HG02798 (cell line): ENCODE results near the gene KCND2.
"Not testable (repeated sequence)": the region's sequence is repeated elsewhere in the genome, so short reads cannot be mapped to it uniquely, and the experiment has no call there.

Experiments
- ATAC-seq: cut with Tn5 transposase; IDR thresholded peaks from one replicate; pipeline ENCODE4 v1.9.1; 2021; ENCODE audit warnings: mild to moderate bottlenecking; ENCODE audit not compliant: unreplicated experiment, poor library complexity

KCND2 gene

DNA sequence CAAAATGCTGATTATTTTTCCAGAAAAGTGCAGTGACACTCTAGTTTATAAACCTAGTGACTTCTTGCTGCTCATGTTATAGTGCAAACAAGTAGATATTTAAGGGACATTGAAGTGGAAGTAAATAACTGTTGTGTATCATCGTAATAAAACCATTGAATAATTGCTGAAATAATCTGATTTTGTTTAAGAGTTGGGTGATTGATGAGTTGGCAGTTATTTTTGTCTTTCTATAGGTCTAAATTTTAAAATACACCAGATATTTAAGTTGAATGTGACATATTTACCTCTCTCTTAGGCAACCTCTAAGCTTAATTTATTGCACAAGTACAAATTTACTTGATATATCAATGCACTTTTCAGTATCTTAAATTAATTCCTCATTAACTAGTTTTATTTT is 392.1 kb downstream of the KCND2 start:
- no peak for ATAC-seq

DNA sequence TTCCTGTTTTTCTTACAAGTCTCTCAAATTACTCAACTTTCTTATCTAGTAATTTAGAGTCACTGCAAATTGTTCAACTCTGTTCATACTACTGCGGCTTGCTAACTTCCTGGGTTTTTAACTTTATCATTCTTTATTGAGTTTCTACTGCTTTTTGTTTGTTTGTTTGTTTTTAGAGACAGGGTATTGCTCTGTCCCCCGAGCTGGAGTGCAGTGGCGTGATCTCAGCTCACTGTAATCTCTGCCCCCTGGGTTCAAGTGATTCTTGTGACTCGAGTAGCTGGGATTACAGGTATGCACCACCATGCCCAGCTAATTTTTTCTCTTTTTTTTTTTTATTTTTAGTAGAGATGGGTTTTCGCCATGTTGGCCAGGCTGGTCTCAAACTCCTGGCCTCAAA is 402.1 kb downstream of the KCND2 start:
- ATAC-seq, result no peak

DNA sequence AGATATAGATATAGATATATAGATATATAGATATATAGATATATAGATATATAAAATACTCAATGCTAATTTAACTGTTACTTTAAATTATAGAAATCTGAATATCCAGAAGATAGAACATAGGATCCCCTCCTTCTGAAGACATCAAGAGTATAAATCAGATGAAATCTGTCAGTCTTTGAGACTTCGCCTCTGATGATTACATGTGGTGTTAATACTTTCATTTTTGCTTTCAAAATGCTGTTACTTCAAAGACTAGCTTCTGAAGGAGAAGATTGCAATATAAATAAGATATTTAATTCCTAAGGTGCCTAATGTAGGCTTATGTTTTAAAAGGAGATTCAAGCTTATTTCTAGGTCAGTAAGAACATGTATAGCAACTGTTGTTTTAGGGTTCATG is 404.6 kb downstream of the KCND2 start:
- no peak for ATAC-seq

DNA sequence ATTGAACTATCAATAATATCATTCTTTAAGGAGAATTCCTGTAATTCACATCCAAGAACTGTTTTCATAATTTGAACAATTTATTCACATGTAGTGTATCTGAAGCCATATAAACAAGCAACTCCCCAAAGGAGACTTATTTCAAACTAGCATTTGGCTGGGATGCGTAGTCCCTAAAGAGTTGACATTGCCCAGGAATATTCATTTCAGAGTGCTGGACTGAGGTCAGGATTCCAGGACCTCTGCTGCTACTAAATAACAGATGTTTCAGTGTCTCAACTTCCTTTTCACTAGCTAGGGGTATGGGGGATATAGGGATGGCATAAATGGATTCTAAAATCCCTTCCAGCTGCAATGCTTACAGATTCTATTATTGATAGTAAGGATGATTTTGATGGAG is 408.0 kb downstream of the KCND2 start:
- no peak for ATAC-seq

DNA sequence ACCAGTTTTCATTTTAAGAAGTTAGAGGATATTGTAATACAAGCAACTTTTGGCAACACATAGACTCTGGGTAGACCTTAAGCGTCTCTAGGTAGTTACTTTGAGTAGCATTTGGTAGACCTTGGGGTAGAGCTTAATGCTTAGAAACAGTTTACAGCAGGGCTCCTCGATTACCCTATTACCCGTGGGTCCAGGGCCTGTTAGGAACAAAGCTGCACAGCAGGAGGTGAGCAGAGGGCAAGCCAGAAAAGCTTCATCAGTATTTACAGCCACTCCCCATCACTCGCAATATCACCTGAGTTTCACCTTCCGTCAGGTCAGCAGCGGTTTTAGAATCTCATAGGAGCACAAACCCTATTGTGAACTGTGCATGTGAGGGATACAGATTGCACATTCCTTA is 411.5 kb downstream of the KCND2 start:
- no peak for ATAC-seq

DNA sequence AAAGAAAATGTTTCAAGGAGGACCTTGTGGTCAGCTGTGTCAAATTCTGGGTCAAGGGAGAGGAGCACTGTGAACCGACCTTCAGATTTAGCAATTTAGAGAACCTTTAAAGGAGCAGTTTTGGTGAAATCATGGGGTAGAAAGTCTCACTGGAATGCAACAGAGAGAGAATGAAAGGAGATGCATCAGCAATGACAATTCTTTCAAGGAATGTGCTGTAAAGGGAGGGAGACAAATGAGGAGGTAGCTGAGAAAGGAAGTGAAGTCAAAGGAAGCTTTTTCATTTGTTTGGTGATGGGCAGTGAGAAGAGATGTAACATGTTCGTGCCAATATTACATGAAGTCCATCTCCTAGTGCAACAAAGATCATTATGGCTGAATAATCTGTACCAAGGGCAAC is 418.9 kb downstream of the KCND2 start:
- ATAC-seq, result no peak

DNA sequence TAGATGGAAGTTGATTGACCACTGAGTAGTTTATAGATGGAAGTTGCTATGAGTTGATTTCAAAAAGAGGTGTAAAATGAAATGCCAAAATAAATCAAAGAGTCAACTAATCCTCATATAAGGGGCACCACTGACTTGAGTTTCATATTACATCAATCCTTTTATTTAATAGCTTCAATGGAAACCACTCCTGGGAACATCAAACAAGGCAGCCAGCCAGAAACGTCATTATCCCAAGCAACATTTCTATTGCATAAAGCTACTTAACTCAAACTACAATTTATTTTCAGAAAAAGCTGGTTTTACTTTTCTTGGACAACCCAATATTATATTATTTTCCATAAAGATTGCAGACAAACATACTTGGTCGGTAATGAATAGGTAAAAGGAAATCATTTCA is 422.9 kb downstream of the KCND2 start:
- no peak for ATAC-seq

DNA sequence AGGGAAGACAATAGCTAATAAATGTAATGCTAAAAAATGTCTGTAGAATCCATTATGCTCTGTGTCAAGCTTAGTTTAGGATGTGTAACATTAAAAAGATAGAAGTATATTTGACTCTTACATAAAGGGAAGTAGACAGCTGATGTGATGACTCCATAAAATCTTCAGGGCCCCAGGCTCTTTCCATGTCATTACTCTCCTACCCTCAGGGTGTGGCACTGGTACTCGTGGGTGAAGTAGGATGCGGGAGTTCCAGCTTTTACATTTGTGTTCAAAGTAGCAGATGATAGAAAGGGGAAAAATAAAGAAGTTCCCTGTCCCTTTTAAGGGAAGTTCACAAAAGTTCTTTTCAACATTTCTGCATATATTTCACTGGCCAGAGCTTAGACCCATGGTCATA is 427.8 kb downstream of the KCND2 start:
- ATAC-seq, result no peak

DNA sequence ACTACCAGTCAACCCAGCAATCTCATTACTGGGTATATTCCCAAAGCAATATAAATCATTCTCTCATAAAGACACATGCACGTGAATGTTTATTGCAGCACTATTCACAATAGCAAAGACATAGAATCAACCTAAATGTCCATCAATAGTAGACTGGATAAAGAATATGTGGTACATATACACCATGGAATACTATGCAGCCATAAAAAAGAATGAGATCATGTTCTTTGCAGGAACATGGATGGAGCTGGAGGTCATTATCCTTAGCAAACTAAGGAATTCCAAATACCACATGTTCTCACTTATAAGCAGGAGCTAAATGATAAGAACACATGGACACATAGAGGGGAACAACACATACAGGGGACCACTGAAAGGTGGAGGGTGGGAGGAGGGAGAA is 429.4 kb downstream of the KCND2 start:
- not testable (repeated sequence) for ATAC-seq

DNA sequence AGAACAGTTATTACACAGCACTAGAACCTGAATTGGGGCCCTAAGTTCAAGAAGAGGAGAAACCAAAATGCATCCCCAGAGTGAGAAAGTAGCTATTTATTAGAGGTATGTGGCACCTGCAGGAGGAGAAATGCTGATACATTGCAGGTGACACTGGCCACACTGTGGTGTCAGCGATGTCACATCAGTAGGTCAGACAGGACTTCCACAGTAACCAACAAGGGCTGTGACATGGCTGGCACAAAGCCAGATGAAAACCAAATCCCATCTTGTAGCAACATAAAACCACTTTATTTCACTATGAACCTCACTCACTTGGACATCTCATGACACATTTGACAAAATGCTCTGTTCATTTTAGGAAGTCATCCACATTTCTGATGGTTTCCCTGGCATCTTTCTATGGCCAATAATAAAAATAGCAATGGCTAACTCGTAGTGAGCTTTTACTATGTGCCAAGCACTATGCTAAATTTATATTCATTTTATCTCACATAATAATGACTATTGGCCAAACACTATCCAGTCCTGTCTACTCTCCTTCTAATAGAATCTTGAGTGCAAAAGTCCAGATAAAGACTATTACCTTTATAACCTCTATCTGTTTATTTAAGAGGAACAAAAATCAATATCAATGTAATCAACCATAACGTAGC is 430.7 kb downstream of the KCND2 start:
- ATAC-seq, result no peak

DNA sequence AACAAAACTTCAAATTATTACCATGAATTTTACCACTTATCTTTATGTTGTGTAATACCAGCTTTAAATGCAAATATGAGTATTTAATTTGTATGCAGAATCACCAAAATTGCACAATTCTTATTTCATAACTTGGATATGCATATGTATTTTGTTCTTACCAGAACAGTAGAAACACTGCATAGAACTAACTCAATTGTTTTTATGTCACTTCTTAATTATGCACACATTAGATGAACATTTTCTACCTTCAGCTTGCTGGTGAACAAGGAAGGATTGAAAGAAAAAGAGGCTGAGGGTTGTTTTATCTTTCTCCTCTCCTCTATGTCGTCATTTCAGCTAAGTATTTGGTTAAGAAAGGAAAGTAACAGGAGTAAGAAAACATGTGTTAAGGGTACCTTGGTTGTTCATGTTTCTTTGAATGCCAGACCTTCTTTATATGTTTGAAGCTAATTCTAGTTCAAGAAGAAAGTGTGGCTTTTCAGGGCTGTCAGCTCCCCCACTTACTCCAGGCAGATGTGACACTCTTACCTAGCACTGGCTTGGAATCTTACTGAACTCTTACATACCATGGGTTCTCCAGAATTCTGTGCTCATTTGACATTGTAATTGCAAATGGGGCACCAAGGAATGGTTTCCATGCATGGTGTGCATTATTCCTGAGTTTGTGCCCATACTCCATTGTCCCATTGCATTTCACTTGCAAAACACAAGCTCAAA is 436.4 kb downstream of the KCND2 start:
- ATAC-seq, result no peak

DNA sequence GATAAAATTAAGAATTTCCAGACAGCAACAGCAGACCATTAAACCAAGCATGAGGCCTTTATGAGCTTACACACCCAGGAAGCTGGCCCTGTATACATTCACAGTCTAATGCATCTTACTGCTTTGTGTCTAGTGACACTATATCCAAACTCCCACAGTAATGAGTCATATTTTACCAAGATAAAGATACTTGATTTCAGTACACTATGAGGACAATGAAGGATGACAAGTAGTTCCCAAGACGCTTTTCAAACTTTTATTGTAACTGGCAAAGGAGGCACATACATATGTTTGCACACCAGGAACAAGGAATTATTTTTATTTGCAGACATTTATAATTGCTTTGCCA is 437.0 kb downstream of the KCND2 start:
- ATAC-seq, result no peak

DNA sequence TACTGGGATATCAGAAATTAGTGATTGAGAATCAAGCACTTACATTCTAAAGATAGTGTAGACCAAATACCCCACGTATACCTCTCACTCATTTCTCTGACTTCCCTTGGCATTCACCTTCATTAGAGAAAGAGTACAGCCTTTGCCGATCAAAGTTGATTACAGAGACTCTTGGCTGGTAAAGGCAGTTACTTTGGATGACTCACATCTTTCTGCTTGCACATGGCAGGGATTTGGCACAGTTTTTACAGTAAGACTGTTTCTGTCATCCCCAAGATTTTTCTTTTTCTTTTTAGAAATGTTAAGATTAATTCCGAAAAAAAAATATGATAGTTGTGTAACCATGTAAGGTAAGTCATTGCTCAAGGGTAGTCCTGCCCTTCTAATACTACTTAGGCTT is 442.0 kb downstream of the KCND2 start:
- no peak for ATAC-seq

DNA sequence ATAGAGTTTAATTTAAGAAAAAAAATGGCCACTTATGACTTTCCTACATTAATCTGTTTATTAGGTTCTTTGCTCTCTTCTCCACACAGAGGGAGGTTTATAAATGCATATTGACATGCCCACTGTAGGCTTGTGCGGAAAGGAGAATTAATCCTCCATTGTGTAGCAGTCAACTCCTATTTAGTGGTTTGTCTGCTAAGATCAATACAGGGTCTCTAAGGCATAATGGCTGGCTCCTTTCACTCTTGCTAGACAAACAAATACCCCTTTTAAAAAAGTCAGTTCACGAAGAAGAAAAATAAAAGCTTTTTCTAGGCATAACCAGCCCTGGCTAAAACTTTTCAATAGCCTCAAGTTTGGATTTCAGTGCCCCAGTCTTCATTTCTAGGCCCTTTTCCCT is 443.3 kb downstream of the KCND2 start:
- no peak for ATAC-seq

DNA sequence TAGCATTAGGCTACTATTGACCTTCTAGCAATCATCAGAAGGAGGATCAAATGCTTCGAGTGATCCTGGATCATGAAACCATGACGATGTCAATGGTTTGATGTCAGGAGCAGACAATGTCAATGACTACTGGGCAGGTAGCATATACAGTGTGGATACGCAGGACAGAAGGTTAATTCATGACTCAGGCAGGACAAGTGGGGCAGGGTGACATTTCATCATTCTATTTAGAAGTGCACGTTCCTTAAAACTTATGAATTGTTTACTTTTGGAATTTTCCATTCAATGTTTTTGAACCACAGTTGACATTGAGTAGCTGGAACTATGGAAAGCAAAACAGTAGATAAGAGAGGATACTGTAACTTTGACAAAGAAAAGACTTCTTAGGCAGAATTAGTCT is 444.2 kb downstream of the KCND2 start:
- ATAC-seq, result no peak

DNA sequence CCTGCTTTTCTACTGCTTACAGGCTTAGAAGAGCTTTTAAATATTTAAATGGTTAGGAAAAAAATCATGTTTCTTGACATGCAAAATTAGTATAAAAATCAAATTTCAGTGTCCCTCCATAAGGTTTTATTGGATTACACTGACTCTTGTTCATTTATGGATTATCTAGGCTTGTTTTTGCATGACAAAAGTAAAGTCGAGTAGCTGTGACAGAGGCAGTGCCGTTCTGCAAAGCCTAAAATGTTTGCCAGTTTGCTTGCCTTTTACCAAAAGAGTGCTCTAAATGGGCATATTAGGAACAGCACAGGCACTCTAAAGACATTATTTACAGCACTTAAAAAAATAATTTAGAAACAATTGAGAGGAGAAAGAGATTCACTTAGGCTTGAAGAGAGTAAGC is 445.4 kb downstream of the KCND2 start:
- no peak for ATAC-seq

DNA sequence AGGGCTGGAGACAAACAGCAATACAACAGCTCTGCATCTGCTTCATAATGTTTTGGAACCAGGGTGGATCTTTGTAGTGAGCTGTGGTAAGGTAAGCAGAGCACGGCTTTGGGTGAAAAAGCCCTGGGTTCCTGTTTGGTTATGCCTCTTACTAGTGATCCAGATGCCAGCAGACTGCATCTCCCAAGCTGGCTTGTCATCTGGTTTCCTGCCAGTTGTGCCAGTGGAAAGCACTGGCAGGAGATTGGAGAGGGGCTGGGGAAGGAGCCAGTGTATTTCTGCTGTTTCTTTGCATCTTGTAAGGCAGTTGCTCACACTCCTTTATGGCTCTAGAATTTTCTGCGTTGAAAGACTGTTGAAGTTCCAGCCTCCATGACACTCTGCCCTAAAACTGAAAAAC is 447.3 kb downstream of the KCND2 start:
- no peak for ATAC-seq

DNA sequence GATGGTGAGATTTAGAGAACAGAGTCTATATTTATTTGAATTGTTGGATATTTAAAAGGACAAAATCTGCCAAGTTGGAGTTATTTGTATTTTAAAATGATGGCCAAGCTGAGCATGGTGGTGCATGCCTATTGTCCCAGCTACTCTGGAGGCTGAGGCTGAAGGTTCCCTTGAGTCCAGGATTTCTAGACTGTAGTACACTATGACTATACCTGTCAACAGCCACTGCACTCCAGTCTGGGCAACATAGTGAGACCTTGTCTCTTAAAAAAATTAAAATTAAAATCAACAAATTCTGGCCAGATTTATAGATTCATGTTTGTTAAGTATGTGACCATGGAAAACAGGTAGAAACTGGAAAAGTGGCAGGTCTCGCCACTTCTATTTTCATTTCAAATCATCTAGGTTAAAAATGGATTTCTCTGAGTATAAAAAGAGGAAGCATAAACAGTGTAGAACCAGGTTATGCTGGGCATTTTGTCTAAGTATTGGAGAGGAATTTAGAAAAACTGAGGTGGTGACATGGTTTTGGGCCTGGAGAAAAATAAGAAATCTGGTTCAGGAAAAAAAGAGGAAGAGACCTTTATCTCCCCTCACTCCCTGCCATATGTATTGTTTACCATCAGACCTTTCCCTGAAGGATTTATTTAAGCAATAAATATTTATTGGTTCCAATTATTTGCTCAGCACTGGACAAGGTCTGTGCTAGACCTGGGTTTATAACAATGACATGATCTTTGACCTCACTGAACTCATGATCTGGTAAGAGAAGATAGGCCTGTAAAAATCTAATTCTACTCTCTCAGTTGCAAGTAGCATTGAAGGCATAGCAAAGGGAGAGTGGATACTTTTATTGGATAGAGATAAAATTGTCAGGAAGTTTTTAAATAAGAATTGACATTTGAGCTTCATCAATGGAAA is 450.8 kb downstream of the KCND2 start:
- peak; percentile 34 for ATAC-seq

DNA sequence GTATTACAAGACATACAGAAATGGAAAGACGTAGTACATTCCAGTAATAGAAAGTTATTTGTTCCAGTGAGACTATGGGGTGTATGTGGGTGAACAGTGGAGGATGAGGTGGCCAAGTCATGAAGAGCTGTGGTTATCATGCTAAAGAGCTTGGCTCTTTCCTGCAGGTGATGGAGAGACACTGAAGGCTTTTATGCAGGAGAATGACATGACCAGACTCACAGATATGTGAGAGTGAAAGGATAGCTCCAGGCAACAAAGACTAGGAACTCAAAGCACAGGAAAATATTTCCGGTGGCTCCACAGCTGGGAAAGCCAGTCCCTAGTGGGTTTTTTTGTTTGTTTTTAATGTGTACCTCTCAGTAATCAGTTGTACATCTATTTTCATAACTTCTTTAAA is 451.5 kb downstream of the KCND2 start:
- no peak for ATAC-seq

DNA sequence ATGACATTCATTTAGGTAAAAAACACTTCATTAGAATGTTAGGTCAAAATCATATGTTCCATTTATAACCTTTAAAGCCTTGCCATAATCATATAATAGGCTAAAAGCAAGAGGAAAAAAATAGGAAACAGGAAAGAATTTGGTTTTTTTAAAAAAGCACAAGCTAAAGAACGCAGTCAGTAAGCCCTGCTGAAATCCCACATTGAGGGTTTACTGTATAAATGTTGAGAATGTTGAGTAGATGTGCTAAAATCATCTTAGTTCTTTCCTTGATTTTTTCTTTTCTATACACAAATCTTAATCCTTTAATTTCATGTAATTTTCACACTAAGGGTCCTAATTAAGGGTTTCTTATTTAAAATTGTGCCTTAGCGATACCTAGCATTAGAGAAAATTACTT is 452.0 kb downstream of the KCND2 start:
- ATAC-seq, result no peak

DNA sequence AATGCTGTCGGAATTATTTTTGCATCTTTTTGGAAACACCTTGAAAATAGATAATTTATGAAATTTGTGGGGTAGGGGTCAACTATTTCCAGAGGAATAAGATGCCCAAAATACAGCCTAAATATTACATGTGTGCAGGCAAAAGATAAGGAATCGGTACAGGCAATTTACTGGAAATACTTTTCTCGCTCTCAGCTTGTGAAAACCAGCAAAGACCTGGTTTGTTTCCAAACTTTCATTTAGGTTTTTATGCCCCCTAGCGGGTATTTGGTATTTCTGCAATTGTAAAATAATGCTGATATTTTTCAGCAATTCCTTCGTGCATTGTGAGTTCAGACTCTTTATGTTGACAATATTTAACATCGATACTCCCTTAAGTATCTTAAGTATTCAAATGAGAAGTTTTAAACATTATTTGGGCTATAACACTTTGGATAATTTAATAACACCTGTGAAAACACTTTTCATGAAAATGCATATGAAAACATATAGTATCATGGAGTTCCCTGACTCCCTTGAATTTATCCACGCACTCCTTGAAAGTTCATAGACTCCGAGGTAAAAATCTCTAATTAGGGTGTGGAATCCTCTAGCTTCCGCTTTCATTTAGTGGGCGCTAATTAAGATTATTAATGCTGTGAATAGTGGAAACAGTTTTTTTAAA is 452.5 kb downstream of the KCND2 start:
- no peak for ATAC-seq
